HG03354 (cell line): ENCODE data around the gene GOLPH3.
A peak's percentile ranks its signal among the peaks of the same experiment; 100 is the strongest.
"Not testable (repeated sequence)": the region's sequence is repeated elsewhere in the genome, so short reads cannot be mapped to it uniquely, and the experiment has no call there.

Experiments
- ATAC-seq: cut with Tn5 transposase; IDR thresholded peaks from one replicate; pipeline ENCODE4 v1.9.1; 2021; ENCODE audit warnings: mild to moderate bottlenecking; ENCODE audit not compliant: unreplicated experiment, poor library complexity, severe bottlenecking

GOLPH3 gene

GRCh38 chr5:32082701-32083100, 91.4 kb downstream of the GOLPH3 start:
- no peak for ATAC-seq

- ATAC-seq = not testable (repeated sequence)
These were observed 93.6 kb downstream of the GOLPH3 start for GRCh38 chr5:32080565-32080964.

- ATAC-seq = not testable (repeated sequence)
These were observed 95.3 kb downstream of the GOLPH3 start for GRCh38 chr5:32078855-32079254.

GRCh38 chr5:32076699-32077695, 97.1 kb downstream of the GOLPH3 start:
- ATAC-seq = peak; percentile 72
